Epidermal melanocyte (primary cell): ENCODE data around the gene HES1.
A peak's percentile ranks its signal among the peaks of the same experiment; 100 is the strongest.
"Not testable (repeated sequence)": the region's sequence is repeated elsewhere in the genome, so short reads cannot be mapped to it uniquely, and the experiment has no call there.

Source experiments
- DNase-seq: peaks from one replicate; pipeline ENCODE4 v3.0.0; 2011; ENCODE audit warnings: low spot score; ENCODE audit not compliant: insufficient read length

Gene HES1

GRCh38 chr3:194125442-194125841 is 10.5 kb upstream of the HES1 start:
- no peak for DNase-seq

GRCh38 chr3:194126790-194127189 is 9.2 kb upstream of the HES1 start:
- DNase-seq, result no peak

DNA sequence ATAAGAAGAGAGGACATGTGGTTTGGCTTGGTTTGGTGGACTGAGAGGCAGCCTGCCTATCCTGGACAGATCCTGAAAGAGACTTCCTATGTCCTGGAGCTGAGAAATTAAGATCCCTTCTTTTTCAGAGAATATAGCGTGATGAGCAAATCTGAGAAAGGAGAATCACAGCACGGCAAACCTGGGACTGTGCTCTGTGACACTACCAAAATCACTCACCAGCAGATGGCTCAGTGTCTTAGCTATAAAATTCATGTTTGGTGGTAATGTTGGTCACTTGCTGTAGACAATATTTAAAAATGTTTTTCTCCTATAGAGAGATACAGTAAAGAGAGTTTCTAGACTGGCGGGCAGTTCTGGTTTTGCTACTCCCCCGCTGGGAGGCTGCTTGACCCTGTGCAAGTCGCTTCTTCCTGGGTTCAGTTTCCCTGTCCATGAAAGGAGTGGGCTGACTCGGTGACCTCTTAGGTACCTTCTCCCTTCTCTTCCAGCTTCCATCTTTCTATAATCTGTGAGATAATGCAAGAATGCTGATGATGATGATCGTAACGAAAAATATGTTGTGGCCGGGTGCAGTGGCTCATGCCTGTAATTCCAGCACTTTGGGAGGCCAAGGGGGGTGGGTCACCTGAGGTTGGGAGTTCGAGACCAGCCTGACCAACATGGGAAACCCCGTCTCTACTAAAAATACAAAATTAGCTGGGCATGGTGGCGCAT is 7.6 kb upstream of the HES1 start:
- DNase-seq, result no peak

DNA sequence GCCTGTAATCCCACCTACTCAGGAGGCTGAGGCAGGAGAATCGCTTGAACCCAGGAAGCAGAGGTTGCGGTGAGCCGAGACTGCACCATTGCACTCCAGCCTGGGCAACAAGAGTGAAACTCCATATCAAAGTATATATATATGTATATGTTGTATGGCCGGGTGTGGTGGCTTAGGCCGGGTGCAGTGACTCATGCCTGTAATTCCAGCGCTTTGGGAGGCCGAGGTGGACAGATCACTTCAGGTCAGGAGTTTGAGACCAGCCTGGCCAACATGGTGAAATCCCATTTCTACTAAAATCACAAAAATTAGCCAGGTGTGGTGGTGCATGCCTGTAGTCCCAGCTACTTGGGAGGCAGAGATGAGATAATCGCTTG is 7.0 kb upstream of the HES1 start:
- not testable (repeated sequence) for DNase-seq

GRCh38 chr3:194129581-194130133 is 6.3 kb upstream of the HES1 start:
- no peak for DNase-seq

DNA sequence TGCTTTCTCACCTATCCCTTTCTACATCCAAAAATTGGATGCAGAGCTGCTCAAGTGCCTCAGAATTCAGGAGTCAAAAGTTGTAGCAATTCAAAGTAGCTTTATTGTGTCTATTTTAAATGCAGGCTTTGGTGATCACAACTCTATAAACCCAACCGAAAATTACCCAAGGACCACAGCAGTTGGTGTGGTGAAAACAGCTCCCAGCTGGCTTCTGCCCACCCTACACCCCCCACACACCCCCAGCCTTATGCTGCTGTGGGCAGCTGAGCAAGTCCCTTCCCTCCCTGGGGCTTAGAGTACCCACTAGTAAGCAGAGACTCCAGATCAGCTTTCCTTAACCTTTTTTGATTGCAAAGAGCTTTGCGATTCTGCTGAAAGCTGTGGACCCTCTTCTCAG is 5.8 kb upstream of the HES1 start:
- no peak for DNase-seq

- no peak for DNase-seq
These were observed 5.0 kb upstream of the HES1 start for GRCh38 chr3:194130807-194131589.

DNA sequence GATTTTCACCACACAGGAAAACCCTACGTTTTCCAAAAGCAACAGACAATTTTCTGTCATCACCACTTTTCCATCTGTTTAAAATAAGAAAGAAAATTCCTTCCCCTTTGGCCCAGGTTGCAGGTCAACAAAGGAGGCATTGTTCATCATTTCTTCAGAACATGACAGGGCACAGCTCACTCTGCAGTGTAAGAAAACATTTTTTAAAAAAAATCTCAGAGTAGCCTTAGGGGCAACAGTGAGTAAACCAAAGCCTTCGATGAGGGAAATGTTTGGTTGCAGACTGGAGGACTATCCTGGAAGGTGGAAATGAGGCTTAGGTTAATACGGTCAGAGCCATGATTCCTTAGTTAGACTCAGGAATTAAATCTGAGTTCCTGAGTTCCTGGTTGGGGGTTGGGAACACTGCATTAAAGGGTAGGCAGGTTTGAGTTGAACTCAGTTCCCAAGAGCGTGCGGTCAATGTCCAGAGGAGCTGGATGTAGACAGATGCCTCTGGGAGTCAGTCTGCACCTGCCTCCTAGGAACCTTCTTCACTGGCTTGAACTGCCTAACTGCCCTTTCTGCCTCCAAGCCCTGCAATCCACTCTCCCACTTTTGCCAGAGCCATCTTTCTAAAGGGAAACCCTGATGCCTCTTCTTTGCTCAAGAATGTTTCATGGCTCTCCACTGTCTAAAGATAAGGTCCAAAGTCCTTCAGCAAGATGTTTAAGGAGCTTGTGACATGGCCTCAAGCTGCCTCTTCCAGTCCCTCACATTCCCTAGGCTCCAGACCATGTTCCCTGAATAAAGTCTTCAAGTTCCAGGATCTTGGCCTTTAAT is 3.3 kb upstream of the HES1 start:
- no peak for DNase-seq

- no peak for DNase-seq
These were observed 2.2 kb upstream of the HES1 start for GRCh38 chr3:194133661-194134230.

- DNase-seq, result no peak
These were observed 1.7 kb upstream of the HES1 start for GRCh38 chr3:194134231-194134756.

DNA sequence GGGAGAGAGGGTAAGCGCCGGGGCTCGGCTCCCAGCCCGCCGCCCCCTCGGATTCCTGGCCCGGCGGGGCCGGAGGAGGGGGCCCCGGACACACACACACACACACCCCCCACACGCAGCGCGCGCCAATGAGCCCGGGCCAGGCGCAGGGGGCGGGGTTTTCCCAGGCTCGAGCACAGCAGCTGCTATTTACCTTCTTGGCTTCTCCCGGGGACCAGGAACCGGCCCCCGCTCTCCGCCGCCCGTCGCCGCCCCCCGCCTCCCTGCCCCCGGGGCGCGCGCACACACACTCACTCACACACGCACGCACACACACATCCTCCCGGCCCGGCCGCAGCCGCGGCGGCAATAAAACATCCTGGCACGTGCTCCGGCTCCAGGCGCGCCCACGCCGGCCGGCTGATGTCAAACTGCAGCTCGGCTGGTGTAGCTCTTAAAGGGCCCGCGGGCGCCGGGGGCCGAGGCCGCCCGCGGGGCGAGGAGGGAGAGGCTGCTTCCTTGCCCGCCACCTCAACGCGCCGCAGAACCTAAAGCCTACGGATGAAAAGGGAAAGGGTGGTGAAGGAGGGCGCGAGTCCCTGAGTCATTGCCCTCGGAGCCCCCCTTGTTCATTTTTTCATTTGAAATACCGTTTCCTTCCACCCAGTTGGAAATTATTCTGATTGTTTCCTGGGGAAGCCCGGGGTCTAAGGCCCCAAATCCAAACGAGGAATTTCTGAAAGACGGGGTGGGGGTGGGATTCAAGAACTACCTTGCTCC is 1.0 kb upstream of the HES1 start:
- peak; percentile 80 for DNase-seq

DNA sequence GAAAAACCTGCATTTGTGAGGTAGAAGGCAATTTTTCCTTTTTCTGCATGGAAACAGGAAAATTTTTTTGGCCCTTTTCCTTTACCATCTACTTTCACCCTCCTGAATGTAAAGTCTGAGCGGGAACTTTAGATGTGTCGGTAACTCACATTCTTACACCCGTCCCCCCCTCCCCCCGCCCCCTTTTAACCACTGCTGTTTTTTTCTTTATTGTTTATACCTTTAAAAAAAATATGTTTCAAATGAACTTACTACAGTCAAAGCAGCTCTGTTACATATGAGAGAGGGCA is 487 bp upstream of the HES1 start:
- DNase-seq, result no peak

GRCh38 chr3:194136519-194137007 is 615 bp downstream of the HES1 start:
- DNase-seq, result no peak

GRCh38 chr3:194137008-194137505 is 1.1 kb downstream of the HES1 start:
- no peak for DNase-seq

- no peak for DNase-seq
These were observed 1.8 kb downstream of the HES1 start for GRCh38 chr3:194137506-194138474.

- DNase-seq, result no peak
These were observed 2.8 kb downstream of the HES1 start for GRCh38 chr3:194138732-194139070.

DNA sequence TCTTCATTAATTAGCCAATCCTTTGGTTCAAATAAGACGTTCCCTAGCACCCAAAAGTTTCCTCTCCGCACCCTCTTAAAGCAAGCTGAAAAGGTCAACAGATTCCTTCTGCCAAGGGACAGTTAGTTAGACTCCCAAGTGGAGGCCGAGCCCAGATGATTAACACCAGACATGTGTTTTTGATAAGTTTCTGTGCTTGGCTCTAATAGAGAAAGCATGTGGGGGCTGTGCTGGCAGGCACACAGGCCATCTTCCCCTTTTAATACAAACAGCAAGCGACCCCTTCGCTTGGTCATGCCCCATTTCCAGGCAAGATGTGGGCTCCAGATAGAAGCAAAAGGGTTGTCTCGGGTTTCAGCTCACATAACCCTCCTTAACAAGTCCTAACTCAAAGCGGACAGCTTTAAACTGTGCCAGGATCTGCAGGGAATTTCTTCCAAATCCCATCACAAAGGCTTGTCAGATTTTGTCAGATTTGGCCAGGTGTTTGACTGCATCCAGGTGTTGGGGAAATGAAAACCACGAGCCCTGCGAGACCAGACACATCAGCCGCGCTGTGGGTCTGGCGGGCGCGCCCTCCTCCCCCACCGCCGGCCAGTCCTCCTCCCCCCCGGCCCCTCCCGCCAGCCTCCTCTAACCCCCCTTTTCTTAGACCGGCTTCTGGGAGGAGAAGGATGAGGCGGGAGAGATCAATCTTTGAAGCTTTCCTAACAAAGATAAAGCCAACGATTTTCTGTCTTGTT is 3.3 kb downstream of the HES1 start:
- no peak for DNase-seq

DNA sequence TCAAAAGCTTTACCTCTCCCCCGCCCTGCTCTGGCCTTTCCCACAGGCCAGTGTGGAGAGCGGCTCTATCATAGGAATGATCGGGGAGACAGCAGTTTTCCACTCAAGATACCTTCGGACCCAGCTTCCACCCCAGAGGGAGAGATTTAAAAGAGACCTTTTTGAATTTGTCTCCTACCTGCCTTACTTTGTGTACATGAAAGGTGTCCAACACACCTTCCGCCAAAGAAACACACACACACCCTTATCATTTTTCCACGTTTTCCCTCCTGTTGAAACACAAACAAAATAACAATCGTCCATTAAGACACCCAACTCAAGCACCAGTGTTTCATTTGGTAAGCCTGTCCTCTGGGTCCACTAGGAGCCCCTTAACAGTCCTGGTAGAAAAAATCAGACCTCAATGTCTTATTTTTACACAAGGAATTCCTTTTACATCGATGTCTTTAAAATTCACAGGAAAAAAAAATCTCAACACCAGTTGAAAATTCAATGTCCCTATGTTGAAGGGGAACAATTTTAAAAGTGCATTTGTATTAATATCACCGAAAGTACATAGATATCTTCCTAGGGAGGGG is 4.0 kb downstream of the HES1 start:
- no peak for DNase-seq
